ENCODE results near the gene TLE5.
"Not testable (repeated sequence)": the region's sequence is repeated elsewhere in the genome, so short reads cannot be mapped to it uniquely, and the experiment has no call there.

The TLE5 gene

DNA sequence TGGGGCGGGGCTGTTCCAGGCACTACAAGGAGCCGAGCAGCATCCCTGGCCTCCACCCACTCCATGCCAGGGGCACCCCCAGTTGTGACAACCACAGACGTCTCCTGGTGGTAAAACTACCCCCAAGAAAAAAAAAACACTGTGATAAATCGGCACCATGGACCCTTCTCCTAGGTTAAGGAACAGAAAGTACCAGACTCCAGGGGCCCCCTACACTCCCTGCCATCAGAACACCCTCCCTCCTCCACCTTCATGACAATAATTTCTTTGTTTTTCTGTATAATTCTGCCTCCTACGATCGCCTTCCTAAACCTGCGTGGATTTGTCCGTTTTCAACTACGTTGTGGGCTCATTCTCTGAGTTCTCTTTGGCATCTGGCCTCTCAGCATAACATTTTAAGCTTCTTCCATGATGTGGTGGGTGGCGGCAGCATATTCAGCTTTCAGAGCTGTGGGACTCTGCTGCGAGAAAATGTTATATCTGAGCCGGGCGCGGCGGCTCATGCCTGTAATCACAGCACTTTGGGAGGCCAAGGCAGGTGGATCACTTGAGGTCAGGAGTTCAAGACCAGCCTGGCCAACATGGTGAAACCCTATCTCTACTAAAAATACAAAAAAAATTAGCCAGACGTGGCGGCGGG is 41.9 kb downstream of the TLE5 start:
- DNase-seq = no peak

DNA sequence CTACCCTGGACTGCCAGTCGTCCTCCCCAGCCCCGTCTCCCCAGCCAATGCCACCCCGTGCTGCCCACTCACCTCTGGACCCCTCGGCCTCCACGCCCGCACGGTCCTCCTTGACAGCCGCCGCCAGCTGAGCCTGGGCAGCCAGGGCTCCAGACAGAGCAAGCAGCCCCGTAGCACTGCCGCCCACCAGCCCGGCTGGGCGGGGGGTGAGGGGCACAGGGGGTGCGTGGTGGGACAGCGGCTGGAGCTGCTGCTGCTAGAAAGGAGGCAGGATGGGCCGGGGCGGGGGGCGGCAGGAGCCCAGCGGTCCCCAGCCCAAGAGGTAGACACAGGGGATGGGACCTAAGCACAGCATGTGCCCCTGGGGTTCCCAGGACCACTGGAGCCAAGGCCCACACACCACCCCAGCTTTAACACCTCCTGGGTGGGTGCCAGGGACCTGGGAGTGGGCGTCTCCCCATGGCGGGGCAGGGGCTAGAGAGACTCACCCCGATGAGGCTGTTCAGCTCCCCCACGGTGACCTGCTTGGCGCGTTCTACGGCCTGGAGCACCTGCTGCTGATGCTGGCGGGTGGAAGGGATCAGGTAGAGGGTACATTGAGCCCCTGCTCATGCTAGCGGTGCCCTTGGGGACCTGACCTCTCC is 43.0 kb downstream of the TLE5 start:
- no peak for DNase-seq

DNA sequence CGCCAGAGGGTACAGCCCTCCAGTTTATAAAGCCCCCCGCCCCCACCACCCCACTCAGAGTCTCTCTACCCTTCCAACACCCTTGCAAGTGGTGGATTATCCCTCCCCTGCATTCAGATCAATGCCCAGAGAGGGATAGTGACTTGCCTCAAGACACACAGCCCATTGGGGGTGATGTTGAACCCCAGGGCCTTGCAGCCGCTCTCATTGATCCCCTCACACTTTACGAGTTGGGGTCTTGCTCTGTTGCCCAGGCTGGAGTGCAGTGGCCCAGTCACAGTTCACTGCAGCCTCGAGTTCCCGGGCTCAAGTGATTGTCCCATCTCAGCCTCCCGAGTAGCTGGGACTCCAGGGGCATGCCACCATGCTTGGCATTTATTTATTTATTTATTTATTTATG is 44.4 kb downstream of the TLE5 start:
- no peak for DNase-seq

DNA sequence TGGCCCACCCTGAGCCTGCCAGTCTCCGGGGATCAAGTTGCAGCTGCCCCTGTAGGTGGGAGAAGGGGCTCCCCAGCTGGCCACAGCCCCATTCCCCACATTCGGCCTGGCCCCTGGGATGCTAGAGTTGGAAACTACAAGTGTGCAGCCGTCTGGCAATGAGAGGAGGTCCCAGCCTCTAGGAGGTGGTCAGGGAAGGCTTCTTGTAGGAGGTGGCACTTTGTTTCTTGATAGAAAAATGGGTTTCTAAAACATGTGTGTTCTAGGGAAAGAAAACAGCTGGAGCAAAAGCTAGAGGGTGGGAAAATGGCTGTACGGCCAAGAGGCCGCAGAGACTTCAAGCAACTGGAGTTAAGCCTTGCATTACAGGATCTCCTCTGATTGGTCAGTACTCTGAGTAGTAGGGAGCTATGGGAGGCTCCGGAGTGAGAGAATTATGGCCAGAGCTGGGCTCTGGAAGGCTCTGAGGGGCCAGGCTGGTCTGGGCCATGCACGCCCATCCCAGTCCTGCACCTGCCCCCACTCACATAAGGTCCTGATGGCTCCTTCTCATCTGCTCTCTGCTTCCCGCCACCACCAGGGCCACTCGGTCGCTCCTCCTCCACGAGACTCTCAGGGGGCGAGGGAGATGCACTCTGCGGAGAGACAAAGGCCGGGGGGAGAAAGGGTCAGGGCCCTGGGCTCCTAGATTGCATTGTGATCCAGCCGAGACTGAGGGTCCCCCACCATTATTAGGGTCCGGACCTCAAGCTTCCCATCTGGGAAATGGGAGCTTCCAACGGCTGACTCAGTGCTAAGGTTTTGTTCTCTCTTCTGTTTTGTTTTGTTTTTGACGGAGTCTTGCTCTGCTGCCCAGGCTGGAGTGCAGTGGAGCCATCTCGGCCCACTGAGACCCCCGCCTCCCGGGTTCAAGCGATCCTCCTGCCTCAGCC is 46.9 kb downstream of the TLE5 start:
- DNase-seq = no peak

DNA sequence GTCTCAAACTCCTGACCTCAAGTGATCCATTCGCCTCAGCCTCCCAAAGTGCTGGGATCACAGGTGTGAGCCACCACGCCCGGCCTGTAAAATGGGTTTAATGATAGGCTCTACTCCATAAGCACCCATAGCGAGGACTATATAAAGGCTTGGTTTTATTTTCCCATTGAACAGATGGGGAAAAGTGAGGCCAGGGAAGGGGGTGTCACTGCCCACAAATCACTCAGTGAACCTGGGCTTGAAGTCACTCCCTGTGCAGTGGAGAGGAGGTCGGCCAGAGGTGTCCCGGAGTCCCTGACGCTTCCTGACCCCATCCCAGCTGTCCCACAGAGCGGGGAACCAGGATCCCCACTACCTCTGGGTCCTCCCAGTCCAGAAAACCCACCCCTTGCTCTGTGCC is 48.2 kb downstream of the TLE5 start:
- DNase-seq = no peak

DNA sequence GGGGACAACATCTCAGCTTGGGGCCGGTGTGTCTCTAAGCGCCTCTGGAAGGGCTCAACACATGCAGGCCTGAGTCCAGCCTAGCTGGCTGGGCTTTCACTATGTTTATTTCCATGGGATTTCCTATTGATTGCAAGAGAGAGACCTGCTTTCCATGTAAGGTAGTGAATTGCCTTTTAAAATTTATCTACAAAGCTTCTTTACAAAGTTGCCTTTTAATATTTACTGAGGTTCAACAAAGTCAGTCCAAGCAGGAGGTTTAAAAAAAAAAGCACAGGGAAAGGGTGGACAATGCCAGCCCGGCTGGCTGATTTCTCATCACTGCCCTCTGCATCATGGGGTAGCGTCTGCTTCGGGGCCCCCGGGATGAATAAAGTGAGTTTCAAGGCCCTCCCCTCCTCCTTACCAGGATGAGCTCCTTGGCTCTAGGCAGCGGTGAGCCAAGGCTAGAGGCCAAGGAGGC is 49.0 kb downstream of the TLE5 start:
- DNase-seq = no peak

DNA sequence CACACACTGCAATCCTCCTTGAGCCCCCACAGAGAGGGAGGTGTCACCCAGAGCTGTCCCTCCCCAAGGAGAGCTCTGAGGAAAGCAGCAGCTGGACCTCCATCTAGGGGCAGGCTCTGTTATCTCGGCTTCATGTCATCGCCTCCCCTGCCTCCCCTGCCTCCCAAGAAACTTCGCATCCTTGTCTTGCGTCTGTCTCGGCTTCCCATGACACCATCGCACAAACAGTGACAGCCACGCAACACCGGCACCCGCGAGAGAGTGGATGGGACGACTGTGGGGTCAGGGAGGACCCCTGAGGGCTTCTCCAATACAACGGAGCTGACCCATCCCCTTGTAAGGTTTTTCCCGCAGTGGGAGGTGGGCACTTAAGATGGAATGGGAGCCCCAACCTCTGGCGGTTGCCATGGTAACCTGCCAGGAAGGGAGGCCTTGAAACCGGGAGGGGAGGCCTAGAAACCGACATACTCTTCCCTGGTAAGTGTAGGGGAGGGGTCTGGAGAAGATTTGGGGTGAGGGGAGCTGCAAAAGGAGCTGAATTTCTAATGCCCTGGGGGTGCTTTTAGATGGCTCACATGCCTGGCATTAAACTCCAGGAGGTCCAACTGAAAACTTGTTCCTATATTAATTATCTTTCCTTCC is 49.6 kb downstream of the TLE5 start:
- DNase-seq = no peak

DNA sequence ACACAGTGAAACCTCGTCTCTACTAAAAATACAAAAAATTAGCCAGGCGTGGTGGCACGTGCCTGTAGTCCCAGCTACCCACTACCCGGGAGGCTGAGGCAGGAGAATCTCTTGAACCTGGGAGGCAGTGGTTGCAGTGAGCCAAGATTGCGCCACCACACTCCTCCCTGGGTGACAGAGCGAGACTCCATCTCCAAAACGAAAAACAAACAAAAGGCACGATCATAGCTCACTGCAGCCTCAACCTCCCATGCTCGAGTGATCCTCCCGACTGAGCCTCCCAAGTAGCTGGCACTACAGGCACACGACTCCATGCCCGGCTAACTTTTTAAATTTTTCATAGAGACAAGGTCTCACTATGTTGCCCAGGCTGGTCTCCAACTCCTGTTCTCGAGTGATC is 50.2 kb downstream of the TLE5 start:
- not testable (repeated sequence) for DNase-seq

DNA sequence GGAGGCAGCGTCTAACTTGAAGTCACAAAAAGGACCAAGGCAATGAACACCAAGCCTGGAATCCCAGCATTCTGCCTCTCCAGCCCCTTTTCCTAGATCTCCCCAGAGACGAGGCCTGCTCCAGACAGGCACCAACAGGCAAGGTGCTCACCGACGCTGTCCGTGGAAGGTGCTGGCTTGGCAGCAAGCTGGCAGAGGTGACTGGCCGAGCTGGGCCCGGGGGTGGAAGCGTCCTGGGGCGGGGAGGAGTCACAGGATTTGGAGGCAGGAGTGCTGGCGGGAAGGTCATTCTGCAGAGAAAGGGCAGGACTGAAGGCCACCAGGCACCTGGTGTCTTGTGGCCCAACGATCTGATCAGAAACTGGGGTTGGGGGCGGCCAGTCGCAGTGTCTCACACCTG is 51.4 kb downstream of the TLE5 start:
- DNase-seq = no peak

DNA sequence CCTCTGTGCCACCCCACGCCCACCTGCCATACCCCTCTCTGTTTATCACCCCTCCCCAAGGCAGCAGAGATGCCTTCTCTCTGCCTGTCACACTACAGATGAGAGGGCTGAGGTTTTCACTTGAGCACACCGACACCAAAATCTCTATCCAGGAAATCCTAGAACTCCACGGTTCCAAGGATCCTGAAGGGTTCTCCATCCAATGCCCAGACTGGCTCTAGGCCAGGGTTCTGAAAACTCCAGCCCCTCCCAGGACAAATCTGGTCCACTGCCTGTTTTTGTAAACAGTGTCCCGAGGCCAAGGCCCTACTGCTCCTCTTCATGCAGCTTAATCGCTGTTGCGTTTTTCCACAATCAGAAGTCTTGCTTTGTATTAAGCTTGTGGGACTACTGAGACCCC is 53.3 kb downstream of the TLE5 start:
- DNase-seq = no peak

DNA sequence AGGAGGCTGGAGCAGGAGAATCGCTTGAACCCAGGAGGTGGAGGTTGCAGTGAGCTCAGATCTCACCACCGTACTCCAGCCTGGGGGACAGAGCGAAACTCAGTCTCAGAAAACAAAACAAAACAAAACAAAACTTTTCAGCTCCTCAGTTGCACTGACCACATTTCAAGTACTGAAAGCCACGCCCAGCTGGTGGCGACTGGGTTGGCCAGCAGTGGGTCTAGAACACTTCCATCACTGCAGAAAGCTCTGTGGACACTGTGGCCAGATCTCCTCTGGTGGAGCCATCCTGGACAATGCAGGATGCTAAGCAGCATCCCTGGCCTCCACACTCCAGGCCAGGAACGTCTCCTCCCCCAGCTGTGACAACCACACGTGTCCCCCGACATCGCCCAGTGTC is 54.3 kb downstream of the TLE5 start:
- no peak for DNase-seq

DNA sequence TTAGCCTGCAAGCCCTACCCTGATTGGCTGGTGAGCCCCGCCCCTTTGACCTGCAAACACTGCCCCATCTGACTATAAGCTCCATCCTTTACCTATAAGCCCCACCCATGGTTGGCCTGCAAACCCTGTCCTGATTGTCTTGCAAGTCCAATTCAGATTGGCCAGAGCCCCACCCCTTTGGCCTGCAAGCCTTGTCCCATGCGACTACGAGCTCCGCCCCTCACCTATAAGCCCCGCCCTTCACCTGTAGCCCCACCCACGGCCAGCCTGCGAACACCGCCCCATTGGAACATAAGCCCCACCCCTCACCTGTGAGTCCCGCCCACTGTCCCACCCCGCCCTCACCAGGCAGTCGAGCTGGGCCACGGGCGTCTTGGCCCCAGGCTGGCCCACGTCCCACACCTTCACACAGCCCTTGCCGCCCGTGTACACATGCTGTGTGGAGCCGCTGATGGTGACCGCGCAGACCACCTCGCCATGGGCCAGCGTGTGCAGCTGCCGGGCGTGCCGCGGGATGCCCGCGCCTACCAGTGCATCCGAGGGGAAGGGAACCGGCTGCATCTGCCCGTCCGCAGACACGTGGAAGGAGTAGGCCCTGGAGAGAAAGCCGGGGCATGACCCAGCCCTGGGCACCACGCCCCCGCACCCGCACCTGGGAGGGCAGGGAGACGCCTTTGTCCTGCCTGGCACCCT is 56.1 kb downstream of the TLE5 start:
- DNase-seq = peak; percentile 29

DNA sequence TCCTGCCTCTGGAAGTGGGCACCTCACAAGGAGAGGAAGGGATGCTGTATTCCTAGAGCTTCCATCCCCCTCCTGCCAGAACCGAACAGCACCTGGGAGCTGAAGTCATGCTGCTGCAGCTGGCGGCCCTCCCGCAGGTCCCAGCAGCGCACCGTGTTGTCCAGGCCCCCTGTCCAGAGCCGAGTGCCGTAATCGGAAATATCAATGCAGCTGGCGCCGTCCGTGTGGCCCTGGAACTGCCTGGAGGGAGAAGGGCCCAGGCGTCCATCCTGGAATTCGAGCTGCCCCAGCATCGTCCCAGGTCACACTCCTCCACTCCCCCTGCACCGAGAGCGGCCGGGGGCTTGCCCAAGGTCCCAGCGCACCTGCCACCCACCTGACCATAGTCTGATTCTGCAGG is 57.0 kb downstream of the TLE5 start:
- DNase-seq = no peak

DNA sequence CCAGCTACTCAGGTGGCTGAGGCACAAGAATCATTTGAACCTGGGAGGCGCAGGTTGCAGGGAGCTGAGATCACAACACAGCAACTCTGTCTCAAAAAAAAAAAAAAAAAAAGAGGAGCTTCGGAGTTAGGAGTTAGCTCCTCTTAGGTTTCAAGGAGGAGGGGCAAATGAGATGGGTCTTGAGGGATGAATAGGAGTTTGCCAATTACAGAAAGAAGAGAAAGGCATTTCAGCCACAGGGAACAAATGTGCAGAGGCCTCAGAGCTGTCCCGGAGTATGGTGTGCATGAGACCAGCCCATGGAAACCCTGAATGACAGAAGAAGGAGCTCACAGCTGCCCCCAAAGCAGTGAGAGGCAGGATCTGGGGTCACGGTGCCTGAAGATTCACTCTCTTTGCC is 57.8 kb downstream of the TLE5 start:
- no peak for DNase-seq

DNA sequence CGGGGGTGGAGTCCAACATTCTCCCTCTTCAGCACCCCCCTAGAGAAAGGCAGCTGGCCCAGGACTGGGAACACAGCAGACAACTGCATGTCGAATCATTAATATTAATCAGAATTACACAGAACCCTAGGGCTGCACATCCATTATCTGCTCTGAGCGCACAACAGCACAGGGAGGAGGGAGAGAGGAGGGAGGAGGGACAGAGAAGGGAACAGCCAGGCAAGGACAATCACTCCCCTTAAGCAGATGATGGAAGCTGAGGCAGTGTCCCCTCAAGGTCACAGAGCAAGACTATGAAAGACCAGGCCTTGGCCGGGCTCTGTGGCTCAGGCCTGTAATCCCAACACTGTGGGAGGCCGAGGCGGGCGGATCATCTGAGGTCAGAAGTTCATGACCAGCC is 59.2 kb downstream of the TLE5 start:
- DNase-seq = no peak
